BLaER1 treated with 17β-estradiol and CSF1 and Interleukin-3, amounts not matched to agents 10 nM and 100 nM (cell line): ENCODE results near the gene SLC44A4.
"Not testable (repeated sequence)": the region's sequence is repeated elsewhere in the genome, so short reads cannot be mapped to it uniquely, and the experiment has no call there.

ENCODE experiments used
- H3K27ac ChIP-seq, 11 experiments: shearing (Covaris generic); formaldehyde crosslinking; 2 replicates each; pipeline ENCODE4 v1.8.1; 2022
- H3K27me3 ChIP-seq, 11 experiments: shearing (Covaris generic); formaldehyde crosslinking; 2 replicates each; pipeline ENCODE4 v1.8.1; 2022
- H3K36me3 ChIP-seq, 11 experiments: shearing (Covaris generic); formaldehyde crosslinking; 2 replicates each; pipeline ENCODE4 v1.8.1; 2022
- H3K4me1 ChIP-seq, 10 experiments: shearing (Covaris generic); formaldehyde crosslinking; 2 replicates each; pipeline ENCODE4 v1.8.1; 2022
- H3K4me2 ChIP-seq, 11 experiments: shearing (Covaris generic); formaldehyde crosslinking; 2 replicates each; pipeline ENCODE4 v1.8.1; 2022
- H3K4me3 ChIP-seq, 10 experiments: shearing (Covaris generic); formaldehyde crosslinking; 2 replicates each; pipeline ENCODE4 v1.8.1; 2022
- H3K9ac ChIP-seq, 11 experiments: shearing (Covaris generic); formaldehyde crosslinking; 2 replicates each; pipeline ENCODE4 v1.8.1; 2022
- H3K9me3 ChIP-seq, 11 experiments: shearing (Covaris generic); formaldehyde crosslinking; replicated peaks in 1 of 11; 2 replicates each; pipeline ENCODE4 v1.8.1; 2022
- H4K20me1 ChIP-seq, 11 experiments: shearing (Covaris generic); formaldehyde crosslinking; 2 replicates each; pipeline ENCODE4 v1.8.1; 2022
- Cebpa-rat ChIP-seq, 11 experiments: shearing (Covaris generic); IDR thresholded peaks; 2 replicates each; pipeline ENCODE4 v1.8.1; 2022

Gene SLC44A4

GRCh38 chr6:31829633-31830283, 49.0 kb downstream of the SLC44A4 start:
- peak overlapping the region; percentile 68 to 80 (median 76) for H3K4me3 ChIP-seq
- no peaks in the 10 kb centered on the region for H3K9me3 ChIP-seq
- peak overlapping the region; percentile 31 to 96 (median 68); a peak in 20 of 22 replicates for H3K27ac ChIP-seq
- H3K4me1 ChIP-seq: peaks cover 44 to 55% (median 53%) of the 10 kb centered on the region in 10 experiments
- H3K27me3 ChIP-seq: no peaks in the 10 kb centered on the region
- H4K20me1 ChIP-seq: peaks cover 0 to 26% (median 5%) of the 10 kb centered on the region in 11 experiments; a peak in 12 of 22 replicates
- TF ChIP-seq Cebpa-rat (IDR thresholded peaks at IDR 0.05): no peak
- H3K4me2 ChIP-seq: peak overlapping the region; percentile 92 to 99 (median 96)
- H3K36me3 ChIP-seq: peaks cover 0 to 9% (median 0%) of the 10 kb centered on the region in 11 experiments; a peak in 4 of 22 replicates
- peak overlapping the region; percentile 69 to 98 (median 79) for H3K9ac ChIP-seq

DNA sequence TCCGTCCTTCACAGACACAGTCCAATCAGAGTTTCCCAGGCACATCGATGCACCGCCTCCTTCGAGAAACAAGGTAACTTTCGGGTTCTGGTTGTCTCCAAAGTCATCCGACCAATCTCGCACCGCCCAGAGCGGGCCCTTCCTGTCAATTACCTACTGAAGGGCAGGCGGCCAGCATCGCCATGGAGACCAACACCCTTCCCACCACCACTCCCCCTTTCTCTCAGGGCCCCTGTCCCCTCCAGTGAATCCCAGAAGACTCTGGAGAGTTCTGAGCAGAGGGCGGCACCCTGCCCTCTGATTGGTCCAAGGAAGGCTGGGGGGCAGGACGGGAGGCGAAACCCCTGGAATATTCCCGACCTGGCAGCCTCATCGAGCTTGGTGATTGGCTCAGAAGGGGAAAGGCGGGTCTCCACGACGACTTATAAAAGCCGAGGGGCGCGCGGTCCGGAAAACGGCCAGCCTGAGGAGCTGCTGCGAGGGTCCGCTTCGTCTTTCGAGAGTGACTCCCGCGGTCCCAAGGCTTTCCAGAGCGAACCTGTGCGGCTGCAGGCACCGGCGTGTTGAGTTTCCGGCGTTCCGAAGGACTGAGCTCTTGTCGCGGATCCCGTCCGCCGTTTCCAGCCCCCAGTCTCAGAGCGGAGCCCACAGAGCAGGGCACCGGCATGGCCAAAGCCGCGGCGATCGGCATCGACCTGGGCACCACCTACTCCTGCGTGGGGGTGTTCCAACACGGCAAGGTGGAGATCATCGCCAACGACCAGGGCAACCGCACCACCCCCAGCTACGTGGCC, 51.3 kb downstream of the SLC44A4 start, which contains the start of gene HSPA1B:
HSPA1B (plus strand) TSS at position 453 of the 794 bp plus-strand sequence; CDS start at position 666, 213 bp downstream.
- Histone ChIP-seq H3K36me3 (peaks cover 0 to 9% (median 0%) of the 10 kb centered on the region in 11 experiments; a peak in 4 of 22 replicates), H3K4me2 (peak within 1 kb of the TSS; percentile 86 to 98 (median 92)), H3K4me1 (peaks cover 44 to 60% (median 57%) of the 10 kb centered on the region in 10 experiments), H3K9ac (peak within 1 kb of the TSS; percentile 76 to 86 (median 83)), H4K20me1 (peaks cover 0 to 26% (median 5%) of the 10 kb centered on the region in 11 experiments; a peak in 12 of 22 replicates), H3K27ac (peak within 1 kb of the TSS; percentile 77 to 92 (median 85)), H3K4me3 (peak within 1 kb of the TSS; percentile 61 to 79 (median 72)), H3K27me3 (no peaks in the 10 kb centered on the region), H3K9me3 (no peaks in the 10 kb centered on the region)
- TF ChIP-seq Cebpa-rat (IDR thresholded peaks at IDR 0.05): no peak

DNA sequence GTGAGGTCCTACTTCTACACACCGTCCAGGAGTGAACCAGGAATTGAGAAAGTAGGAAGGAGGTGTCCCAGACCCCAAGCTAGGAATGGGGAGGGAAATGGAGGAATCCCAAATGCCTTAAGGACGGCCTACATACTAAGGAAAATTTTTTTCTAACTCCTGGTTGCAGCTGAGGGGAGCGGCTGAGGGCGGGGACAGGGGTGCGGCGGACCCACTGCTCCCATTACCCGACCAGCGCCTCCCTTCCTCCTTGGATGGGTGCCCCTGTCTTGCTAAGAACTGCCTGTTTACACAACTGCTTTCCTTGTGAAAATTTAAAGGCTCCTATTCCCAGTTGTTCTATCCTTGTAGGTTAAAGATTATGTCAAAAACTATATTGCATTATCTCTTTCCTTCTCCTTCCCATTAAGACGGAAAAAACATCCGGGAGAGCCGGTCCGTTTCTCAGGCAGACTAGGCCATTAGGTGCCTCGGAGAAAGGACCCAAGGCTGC, 52.0 kb downstream of the SLC44A4 start:
- Histone ChIP-seq H3K4me1 (peaks cover 46 to 57% (median 53%) of the 10 kb centered on the region in 10 experiments), H3K27me3 (no peaks in the 10 kb centered on the region), H3K36me3 (peaks cover 0 to 9% (median 0%) of the 10 kb centered on the region in 11 experiments; a peak in 4 of 22 replicates), H3K27ac (peak overlapping the region; percentile 77 to 92 (median 85)), H3K9me3 (no peaks in the 10 kb centered on the region), H4K20me1 (peaks cover 0 to 24% (median 5%) of the 10 kb centered on the region in 11 experiments; a peak in 12 of 22 replicates), H3K4me2 (peak overlapping the region; percentile 86 to 98 (median 92)), H3K4me3 (peak overlapping the region; percentile 61 to 79 (median 72)), H3K9ac (peak overlapping the region; percentile 76 to 86 (median 83))
- TF ChIP-seq Cebpa-rat (IDR thresholded peaks at IDR 0.05): no peak

GRCh38 chr6:31825553-31825952, 53.2 kb downstream of the SLC44A4 start:
- Histone ChIP-seq H3K4me2 (peak overlapping the region; percentile 86 to 98 (median 92); a peak in 17 of 22 replicates), H3K27ac (peak overlapping the region in 10 of 11 experiments; percentile 77 to 92 (median 86); a peak in 16 of 22 replicates), H3K9me3 (no peaks in the 10 kb centered on the region)

DNA sequence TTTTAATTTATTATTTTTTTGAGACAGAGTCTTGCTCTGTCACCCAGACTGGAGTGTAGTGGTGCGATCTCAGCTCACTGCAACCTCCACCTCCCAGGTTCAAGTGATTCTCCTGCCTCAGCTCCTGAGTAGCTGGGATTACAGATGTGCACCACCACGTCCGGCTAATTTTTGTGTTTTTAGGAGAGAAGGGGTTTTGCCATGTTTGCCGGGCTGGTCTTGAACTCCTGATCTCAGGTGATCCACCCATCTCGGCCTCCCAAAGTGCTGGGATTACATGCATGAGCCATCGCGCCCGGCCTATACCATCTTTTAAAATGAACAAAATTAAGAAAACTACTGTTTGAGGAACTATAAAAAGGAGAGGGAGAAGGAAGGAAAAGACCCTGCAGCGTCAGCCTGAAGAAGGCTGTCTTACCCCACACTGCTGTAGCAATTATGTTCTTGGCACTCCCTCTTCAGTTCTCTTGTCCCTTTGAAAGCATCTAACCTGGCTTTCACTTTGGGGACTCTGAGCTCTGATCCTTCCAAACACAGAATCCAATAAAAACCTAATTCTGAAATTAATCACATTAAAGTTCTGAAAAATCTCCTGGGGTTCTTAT, 55.1 kb downstream of the SLC44A4 start:
- Histone ChIP-seq H3K27ac (peak overlapping the region in 4 of 11 experiments; percentile 20 to 91 (median 62); a peak in 6 of 22 replicates), H3K9ac (peak overlapping the region in 9 of 11 experiments; percentile 1 to 92 (median 32); a peak in 10 of 22 replicates), H3K4me1 (peaks cover 47 to 75% (median 70%) of the 10 kb centered on the region in 10 experiments), H3K4me2 (peak overlapping the region; percentile 5 to 98 (median 85); a peak in 19 of 22 replicates), H3K4me3 (0 out of 20 replicates have a peak overlapping the region, but pooled peaks of 1 of the 10 experiments have one; percentile 56)
- H3K9me3 ChIP-seq, H3K36me3 ChIP-seq, H3K27me3 ChIP-seq, H4K20me1 ChIP-seq: not testable (repeated sequence)

More at GRCh38 chr6:31825553-31825952, 53.2 kb downstream of the SLC44A4 start:
- Histone ChIP-seq H3K4me1 (peaks cover 44 to 56% (median 52%) of the 10 kb centered on the region in 10 experiments), H3K9ac (peak overlapping the region in 3 of 11 experiments; percentile 81 to 85 (median 84); a peak in 3 of 22 replicates), H3K27me3 (no peaks in the 10 kb centered on the region), H3K4me3 (no peak overlapping the region), H4K20me1 (peaks cover 0 to 14% (median 5%) of the 10 kb centered on the region in 11 experiments; a peak in 12 of 22 replicates), H3K36me3 (no peaks in the 10 kb centered on the region)
- TF ChIP-seq Cebpa-rat (IDR thresholded peaks at IDR 0.05): no peak

DNA sequence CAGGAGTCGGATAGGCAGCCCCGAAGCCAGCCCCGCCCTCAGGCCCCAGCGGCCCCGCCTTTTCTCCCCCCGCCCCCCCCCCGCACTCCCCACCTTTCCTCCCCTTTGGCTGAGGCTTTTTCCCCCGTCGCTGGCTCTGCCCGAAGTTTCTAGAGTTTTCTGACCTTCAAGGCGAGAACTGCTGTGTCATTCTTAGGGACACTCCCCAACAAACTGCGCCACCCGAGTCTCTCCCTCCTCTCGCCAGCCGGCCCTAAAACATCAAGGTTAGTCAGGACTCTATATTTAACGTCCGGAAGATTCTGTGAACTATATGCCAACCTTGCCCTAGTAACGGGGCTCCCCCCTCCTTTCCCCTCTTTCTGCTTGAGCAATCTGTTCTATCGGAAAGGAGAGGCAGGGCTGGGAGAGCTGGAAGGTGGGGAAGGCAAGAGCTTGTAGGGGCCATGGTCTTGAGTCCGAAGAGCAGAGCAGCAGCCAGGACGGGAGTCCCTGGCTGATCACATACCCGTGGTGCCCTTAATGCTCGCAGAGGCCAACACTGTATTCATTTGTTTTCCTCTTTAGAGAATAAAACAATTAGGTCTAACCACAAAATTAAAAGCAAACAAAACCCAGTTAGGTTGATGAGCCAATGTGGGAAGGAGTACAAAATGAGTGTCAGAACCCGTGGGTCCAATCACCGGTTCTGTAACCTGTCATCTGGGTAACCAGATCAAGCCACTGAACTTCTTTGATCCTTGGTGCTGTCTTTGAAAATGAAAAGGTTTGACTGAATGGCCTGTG, 56.6 kb downstream of the SLC44A4 start:
- Histone ChIP-seq H3K4me1 (peaks cover 61 to 89% (median 81%) of the 10 kb centered on the region in 10 experiments), H3K4me2 (peak overlapping the region; percentile 73 to 99 (median 96)), H3K27ac (peak overlapping the region; percentile 77 to 94 (median 85)), H3K4me3 (peak overlapping the region; percentile 55 to 75 (median 66)), H3K9me3 (no peaks in the 10 kb centered on the region), H4K20me1 (peaks cover 0 to 6% (median 0%) of the 10 kb centered on the region in 11 experiments; a peak in 1 of 22 replicates), H3K36me3 (no peaks in the 10 kb centered on the region), H3K27me3 (no peaks in the 10 kb centered on the region; a peak in 1 of 22 replicates), H3K9ac (peak overlapping the region; percentile 74 to 92 (median 83))
- TF ChIP-seq Cebpa-rat (IDR thresholded peaks at IDR 0.05): no peak

GRCh38 chr6:31821301-31822035, 57.3 kb downstream of the SLC44A4 start:
- TF ChIP-seq Cebpa-rat (IDR thresholded peaks at IDR 0.05): peak in 1 of 11 experiments; percentile 17; a peak in 2 of 22 replicates
- no peaks in the 10 kb centered on the region for H3K36me3 ChIP-seq
- H4K20me1 ChIP-seq: peaks cover 0 to 7% (median 0%) of the 10 kb centered on the region in 11 experiments; a peak in 1 of 22 replicates
- H3K9me3 ChIP-seq: no peaks in the 10 kb centered on the region
- H3K4me1 ChIP-seq: peaks cover 58 to 87% (median 78%) of the 10 kb centered on the region in 10 experiments
- H3K4me3 ChIP-seq: peak overlapping the region; percentile 55 to 75 (median 66)
- H3K27ac ChIP-seq: peak overlapping the region; percentile 77 to 91 (median 83)
- peak overlapping the region; percentile 83 to 99 (median 96) for H3K4me2 ChIP-seq
- H3K27me3 ChIP-seq: no peaks in the 10 kb centered on the region; a peak in 1 of 22 replicates
- H3K9ac ChIP-seq: peak overlapping the region; percentile 74 to 88 (median 83)

GRCh38 chr6:31820399-31820798, 58.4 kb downstream of the SLC44A4 start:
- peak overlapping the region in 2 of 11 experiments; percentile 77 to 86; a peak in 1 of 22 replicates for H3K27ac ChIP-seq
- peaks cover 51 to 78% (median 69%) of the 10 kb centered on the region in 10 experiments for H3K4me1 ChIP-seq
- H3K9ac ChIP-seq: peak overlapping the region in 5 of 11 experiments; percentile 78 to 88 (median 83); a peak in 6 of 22 replicates
- H3K9me3 ChIP-seq, H3K36me3 ChIP-seq, H3K27me3 ChIP-seq, H4K20me1 ChIP-seq: not testable (repeated sequence)
- H3K4me2 ChIP-seq: peak overlapping the region; percentile 83 to 99 (median 96)
- H3K4me3 ChIP-seq: peak overlapping the region in 2 of 10 experiments; percentile 55 to 67; a peak in 5 of 20 replicates
